RKO (cell line): ENCODE results near the gene ITM2C.

Experiments used
- DNase-seq: peaks from one replicate; pipeline ENCODE4 v3.0.0-alpha.2; 2016; ENCODE audit warnings: low spot score

ITM2C gene

DNA sequence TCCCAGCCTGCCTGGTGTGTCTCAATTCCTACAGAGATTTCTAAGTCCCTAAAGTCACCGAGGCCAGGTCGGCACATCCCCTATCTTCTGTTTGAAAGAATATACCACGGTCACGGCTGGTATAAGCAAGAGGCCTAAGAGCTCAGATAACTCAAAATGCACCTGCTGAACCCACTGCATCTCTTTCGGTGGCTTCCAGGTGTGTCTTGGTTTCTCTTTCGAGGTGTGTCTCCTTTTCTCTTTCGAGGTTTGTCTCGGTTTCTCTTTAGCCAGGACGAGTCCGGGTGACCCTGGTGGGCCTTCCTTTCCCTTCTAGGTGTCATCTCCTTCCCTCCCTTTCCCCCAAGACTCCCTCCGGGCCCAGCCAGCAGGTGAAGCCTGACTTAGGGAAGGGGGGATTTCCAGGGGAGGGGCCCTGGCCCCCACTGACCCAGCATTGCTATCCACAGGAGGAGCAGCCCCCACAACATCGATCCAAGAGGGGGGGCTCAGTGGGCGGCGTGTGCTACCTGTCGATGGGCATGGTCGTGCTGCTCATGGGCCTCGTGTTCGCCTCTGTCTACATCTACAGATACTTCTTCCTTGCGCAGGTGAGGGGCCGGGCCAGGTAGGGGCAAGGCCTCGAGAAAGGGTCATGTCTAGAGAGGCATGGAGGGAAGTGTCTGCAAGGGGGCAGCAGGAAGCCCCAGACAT, 8.4 kb downstream of the ITM2C start:
- no peak for DNase-seq

DNA sequence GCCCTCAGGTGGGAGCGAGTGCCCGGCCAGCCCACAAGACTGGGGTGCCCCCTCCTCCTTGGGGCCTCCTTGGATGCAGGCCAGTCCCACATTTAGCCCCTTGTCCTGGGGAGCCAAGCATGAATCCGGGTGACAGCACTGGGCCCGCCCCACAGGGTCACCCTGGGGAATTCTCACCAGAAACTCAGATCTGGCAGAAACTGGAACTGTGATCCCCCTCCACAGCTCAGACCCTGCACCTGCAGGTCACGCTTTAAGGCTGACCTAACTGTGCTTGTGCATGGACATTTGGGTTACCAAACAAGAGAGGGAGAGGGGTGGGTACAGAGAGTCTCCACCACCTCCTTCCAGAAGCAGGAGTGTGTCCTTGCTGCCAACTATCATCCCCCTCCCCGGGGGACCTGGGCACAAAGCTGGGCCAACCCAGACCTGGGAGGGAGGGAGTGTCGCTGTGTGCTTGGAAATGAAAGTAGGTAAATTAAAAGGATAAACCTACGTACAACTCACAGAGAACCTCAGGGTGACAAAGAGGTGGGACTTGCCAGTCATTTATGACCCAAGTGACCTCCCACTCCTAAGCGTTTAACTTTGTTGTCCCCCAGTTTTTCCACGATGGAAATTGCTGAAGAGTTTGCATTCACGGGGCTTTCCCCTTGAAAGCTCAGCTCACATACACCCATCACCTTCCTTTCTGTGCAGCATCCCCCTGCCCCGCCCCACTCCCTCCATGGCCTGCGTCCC, 9.1 kb downstream of the ITM2C start:
- no peak for DNase-seq

DNA sequence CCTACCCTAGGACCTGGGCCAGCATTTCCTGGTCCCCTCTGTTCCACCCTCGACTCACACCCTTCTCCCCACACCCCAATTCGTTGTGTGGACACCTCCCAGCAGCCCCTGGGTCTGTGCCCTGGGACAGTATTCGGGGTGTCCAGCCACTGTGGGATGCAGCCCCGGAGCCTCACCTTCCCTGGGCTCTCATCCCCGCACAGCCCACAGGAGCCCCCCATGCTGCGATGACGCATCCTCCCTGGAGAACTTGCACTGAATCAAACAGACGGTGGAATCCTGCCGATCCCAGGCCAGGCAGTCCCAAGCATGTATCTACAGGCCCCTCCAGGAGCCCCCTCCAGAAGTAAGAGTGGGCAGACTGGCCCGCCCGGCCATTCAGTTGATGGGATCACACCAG, 9.7 kb downstream of the ITM2C start:
- no peak for DNase-seq

DNA sequence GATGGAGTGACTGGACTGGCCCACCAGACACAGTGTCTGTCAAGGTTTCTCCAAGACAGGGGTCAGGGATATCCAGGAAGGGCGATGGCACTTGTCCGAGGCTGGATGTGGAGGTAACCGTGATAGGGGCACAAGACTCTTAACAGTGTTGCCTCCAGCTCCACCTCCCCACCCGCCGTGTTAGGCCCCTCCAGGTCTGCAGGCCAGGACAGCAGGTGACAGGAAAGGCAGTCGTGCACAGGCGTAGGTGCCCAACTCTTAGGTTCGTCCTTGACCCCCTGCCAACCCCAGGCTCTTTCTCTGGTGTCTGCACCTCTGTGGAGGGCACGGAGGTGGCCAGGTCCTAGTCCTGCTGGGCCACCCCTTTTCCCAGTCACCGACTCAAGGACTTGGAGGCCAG, 10.1 kb downstream of the ITM2C start:
- no peak for DNase-seq

DNA sequence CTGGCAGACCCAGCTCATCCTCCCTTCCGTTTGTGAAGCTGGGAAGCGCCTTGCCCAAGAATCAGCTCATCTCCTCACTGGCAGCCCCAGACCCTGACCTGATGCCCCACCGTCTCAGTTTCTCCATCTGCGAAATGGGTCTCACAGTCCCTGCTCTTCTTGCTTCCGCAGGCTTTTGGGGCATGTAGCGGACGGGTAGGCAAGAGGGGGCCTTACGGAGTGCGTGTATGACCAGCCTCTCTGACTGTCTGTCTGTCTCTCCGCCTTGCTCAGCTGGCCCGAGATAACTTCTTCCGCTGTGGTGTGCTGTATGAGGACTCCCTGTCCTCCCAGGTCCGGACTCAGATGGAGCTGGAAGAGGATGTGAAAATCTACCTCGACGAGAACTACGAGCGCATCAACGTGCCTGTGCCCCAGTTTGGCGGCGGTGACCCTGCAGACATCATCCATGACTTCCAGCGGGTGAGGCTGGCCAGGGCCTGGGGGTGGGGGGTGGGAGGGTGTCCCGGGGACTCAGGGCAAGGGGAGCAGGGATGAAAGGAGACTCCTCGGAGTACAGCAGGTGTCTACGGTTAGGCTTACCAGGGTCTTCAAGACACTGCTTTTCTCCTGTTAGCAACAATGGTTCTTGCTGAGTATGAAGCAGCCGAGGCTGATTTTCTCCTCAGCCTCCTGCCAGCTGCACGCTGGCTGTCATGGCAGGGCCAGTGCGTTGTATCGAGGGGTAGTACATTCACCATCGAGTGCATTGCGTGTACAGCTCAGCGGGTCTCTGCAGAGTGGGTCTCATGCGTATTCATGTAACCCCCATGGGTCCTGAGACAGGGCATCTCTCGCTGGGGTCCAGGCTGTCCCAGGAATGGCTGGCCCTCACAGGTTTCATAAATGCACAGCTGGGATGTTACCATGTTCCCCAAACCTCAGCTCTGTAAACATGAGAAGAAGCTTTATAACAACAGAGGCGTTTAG, 10.9 kb downstream of the ITM2C start:
- DNase-seq, result no peak

DNA sequence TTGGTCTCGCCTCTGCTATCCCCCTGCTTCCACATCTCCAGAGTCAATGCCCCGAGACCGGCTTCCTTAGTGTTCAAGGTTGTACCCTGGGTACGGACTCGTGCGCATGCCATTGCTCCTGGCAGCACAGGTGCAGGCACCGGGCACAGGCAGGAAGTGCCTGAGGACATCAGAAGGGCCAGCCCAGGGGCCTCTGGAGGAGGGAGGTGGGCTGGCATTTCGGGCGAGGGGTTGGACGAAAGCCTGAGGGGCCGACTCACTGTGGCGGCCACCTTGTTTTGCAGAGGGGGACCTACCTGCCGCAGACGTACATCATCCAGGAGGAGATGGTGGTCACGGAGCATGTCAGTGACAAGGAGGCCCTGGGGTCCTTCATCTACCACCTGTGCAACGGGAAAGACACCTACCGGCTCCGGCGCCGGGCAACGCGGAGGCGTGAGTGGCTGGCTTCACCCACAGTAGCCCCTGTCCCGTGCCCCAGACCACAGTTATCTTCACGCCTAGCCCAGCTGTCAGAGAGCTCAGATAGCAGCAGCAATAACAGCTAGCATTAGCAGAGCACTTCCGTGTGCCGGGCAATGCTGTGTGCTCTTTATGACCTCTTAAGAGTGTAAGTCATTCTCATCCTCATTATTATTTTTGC, 12.5 kb downstream of the ITM2C start:
- DNase-seq, result no peak

DNA sequence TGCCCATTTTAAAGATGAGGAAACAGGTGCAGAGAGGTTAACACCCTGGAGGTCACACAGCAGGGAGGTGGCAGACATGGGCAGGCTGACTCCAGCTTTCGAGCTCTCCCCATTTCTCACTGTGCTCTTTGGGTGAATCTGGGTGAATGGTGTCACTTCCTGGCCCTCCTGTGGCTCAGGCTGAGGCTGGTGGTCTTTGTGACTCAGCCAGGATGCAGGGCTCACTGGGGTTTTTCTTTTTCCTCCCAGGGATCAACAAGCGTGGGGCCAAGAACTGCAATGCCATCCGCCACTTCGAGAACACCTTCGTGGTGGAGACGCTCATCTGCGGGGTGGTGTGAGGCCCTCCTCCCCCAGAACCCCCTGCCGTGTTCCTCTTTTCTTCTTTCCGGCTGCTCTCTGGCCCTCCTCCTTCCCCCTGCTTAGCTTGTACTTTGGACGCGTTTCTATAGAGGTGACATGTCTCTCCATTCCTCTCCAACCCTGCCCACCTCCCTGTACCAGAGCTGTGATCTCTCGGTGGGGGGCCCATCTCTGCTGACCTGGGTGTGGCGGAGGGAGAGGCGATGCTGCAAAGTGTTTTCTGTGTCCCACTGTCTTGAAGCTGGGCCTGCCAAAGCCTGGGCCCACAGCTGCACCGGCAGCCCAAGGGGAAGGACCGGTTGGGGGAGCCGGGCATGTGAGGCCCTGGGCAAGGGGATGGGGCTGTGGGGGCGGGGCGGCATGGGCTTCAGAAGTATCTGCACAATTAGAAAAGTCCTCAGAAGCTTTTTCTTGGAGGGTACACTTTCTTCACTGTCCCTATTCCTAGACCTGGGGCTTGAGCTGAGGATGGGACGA, 13.2 kb downstream of the ITM2C start:
- no peak for DNase-seq

DNA sequence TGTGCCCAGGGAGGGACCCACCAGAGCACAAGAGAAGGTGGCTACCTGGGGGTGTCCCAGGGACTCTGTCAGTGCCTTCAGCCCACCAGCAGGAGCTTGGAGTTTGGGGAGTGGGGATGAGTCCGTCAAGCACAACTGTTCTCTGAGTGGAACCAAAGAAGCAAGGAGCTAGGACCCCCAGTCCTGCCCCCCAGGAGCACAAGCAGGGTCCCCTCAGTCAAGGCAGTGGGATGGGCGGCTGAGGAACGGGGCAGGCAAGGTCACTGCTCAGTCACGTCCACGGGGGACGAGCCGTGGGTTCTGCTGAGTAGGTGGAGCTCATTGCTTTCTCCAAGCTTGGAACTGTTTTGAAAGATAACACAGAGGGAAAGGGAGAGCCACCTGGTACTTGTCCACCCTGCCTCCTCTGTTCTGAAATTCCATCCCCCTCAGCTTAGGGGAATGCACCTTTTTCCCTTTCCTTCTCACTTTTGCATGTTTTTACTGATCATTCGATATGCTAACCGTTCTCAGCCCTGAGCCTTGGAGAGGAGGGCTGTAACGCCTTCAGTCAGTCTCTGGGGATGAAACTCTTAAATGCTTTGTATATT, 14.0 kb downstream of the ITM2C start:
- DNase-seq, result no peak

DNA sequence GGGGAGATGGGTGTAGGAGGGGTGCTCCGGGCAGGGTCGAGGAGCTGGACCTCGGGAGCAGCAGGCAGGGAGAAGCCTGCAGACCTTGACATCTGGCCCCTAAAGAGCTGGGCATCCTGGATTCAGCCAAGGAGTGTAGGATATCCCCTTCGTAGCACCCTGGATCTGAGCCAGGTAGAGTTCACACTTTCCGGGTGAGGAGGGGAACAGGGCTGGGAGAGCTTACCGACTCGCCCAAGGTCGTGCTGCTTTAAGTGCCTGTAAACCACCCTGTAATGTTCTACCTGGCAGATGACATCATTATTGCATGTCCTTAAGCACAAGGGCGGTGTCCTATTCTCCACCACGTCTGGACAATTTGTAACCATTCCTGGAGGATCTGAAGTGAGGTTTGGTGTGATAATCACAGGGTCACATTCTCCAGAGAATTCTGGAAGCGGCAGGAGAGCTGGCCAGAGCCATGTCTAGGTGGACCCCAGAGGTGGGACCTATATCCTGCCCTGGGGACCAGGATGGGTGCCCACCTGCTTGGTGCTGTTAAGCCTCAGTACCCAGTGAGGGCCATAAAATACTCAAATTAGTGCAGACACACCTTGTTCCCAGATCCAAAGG, 14.6 kb downstream of the ITM2C start:
- no peak for DNase-seq

DNA sequence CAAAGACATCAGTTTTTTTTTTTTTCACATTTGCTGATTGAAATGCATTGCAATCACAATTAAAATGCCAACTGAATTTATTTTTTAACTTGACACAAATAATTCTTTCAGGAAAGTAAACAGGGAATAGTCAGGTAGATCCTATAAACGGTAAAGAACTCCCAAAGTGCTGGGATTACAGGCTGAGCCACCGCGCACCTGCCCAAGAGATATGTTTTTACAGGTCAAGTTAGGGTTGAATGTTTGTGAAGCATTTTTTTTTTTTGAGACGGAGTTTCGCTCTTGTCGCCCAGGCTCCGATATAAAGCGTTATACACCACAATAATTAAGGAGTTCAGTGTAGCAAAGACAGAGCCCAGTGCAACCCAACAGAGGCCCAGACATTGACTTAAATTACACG, 15.1 kb downstream of the ITM2C start:
- no peak for DNase-seq

DNA sequence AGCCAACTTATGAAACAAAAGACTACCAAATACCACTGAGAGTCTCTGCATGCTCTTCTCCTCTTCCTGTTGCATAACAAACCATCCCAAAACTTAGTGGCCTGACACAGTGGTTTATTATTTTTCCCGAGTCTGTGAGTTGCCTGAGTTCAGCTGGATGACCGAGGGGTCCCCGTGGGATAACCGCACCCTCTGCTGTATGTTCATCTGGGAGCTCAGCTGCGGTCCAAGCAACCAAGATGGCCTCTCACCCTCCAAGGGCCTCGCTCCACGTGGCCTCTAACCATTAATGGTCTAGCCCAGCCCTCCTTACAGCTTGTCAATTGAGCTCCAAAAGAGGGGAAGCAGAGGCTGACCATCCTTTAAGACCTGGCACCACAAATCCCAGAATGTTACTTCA, 17.1 kb downstream of the ITM2C start:
- DNase-seq, result no peak

DNA sequence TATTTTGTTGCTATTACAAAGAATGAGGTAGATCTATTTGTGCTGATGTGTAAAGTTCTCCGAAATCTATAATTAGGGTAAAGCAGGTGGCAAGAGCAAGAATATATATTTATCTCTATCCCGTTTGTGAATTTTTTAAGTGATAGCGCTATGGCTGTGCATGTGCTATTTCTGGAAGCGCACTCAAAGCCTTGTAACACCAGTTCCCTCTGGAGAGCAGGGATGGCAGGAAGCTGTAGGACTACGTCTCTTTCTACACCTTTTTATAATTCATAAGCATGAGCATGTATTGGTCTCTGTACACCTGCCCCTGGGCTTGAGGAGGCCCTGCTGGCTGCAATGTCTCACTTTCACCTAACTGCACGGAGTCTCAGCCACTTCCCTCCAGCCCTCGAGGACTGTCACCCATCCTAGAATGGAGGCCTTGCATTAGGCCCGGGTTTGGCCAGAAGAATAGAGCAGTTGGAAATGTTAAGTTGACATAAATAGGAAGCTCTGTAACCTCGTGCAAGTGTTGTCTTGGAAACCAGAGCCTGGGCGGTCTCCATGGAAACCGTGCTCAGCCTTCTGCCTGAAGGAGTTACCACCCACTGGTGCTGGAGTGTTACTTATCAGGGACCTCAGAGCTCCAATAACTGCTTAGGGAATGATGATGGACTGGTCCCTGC, 20.9 kb downstream of the ITM2C start:
- no peak for DNase-seq

DNA sequence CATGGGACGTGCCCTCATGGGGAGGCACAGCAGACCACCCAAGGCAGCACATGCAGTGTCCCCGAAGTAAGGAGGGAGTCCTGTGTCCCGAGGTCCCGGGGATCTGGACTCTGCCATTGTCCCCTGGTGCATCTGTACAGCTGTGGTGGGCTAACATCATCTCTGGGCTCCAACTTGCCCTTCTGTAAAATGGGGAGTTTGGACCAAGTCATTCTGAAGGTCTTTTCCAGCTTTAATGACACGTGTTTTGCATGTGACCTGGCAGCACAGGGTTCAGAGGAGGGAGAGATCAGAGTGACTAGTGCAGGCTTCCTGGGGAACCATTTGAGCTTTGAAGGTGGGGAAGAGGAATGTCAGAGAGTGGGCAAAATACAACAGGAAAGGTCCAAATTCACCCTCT, 21.5 kb downstream of the ITM2C start:
- no peak for DNase-seq

DNA sequence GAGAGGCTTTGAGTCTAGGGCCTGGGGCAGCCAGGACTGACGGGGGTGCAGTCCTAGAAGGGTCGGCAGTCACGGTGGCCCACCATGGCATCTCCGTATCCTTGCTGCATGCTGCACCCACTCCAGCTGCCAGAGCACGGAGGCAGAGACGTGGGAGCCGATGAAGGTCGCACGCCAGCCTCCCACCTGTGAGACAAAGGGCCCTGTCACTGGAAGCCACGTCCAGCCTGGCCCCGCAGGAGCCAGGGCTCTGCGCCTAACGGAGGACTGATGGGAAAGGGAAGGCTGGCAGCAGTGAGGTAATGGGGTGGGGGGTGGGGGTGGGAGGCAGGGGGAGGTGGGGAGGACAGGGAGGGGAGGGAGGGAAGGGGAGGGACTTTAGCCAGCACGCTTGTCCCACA, 21.9 kb downstream of the ITM2C start:
- no peak for DNase-seq

DNA sequence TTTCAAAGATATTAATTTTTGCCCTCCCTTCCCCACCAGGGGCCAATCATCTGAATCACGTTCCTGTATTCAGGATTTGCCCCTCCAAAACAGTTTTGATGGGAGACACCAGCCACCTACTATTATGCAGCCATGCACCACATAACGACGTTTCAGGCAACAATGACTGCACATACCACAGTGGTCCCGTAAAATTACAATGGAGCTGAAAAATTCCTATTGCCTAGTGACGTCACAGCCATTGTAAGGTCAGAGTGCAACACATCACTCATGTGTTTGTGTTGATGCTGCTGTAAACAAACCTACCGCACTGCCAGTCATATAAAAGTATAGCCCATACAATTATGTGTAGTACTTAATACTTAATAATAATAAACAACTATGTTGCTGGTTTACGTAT, 22.6 kb downstream of the ITM2C start:
- DNase-seq, result no peak

DNA sequence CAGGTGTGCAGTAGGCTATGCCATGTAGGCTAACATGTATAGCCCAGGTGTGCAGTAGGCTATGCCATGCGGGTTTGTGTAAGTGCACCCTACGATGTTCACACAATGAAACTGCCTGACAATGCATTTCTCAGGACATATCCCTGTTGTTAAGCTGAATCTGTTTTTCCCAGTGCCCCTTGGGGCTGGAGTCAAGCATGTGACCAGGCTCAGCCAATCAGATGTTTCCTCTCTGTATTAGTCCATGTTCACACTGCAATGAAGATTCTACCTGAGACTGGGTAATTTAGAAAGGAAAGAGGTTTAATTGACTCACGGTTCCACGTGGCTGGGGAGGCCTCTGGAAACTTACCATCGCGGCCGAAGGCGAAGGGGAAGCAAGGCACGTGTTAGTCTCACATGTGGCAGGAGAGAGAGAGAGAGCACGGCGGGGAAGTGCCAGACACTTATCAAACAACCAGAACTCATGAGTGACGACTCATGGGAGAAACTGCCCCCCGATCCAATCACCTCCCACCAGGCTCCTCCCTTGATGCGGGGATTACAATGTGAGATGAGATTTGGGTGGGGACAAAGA, 24.2 kb downstream of the ITM2C start:
- no peak for DNase-seq

DNA sequence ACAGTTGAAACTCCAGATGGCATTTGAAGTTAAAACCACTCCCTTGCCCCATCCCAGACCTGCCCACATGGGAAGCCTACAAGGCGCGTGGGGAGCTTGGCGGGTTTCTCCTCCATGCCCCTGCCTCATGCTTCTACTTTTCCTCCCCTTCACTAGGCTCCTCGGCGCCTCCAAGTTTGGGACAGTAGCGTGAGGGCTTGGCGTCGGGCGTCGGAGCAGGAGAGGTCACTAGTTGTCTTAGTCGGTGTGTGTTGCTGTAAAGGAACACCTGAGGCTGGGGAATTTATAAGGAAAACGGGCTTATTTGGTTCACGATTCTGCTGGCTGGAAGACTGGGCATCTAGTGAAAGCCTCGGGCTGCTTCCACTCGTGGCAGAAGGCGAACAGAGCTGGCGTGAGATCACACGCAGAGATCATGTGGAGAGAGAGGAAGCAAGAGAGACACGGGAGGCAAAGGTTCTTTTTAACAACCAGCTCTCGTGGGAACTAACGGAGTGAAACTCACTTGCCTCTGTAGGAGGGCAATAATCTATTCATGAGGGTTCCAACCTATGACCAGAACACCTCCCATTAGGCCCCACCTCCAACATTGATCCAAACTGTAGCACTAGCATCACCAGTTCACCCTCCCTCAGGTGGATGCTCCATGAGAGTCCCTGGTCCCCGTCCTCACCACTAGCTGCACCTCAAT, 25.3 kb downstream of the ITM2C start:
- DNase-seq, result no peak

DNA sequence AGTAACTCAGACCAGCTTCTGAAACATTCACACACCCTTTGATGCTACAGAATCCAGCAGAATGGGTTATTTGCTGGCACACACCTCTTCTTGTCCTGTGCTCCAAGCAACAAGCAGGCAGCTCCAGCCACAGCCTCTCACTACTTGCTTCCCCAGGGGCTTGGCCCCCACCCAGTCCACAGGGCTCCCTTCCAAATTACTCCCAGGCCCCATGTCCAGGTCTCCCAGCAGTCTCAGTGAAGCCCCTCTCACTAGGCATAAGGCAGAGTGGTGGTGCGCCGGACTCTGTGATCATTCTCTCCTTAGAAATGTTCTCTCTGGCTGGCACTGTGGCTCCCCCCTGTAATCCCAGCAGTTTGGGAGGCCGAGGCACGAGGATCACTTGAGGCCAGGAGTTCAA, 25.9 kb downstream of the ITM2C start:
- no peak for DNase-seq

DNA sequence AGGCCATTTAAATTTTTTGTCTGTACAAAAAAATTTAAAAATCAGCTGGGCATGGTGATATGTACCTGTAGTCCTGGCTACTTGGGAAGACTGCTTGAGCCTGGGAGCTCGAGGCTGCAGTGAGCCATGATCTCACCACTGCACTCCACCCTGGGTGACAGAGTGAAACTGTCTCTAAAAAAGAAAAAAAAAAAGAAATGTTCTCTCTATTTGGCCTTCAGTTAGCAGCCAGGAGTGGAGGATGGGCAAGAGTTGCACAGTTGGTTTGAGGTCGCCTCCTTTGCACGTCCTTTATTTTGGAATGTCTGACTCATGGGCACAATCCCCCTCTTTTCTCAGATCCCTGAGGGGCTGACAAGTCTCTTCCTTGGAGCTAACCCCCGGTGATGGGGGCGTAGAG, 26.3 kb downstream of the ITM2C start:
- no peak for DNase-seq
